Spinal cord (tissue), 10 donors: ENCODE measurements around the gene EVC. TPM values are rescaled to one million over a fixed set of nuclear protein-coding genes. Genes with fewer than 3 reads are reported as not detected.

Experiments used
- DNase-seq, 6 donors: peaks; one replicate each; pipeline versions ENCODE4 v3.0.0 to v3.0.0-alpha.2; 2013 to 2015; ENCODE audit warnings: low spot score in 6 of 6, low read depth in 4 of 6
- H3K27ac ChIP-seq: one replicate; pipeline ENCODE4 v1.5.1; 2013; ENCODE audit warnings: low read depth, low read length, control low read depth
- H3K27me3 ChIP-seq: one replicate; pipeline ENCODE4 v1.6.1; 2013; ENCODE audit warnings: low read length; ENCODE audit not compliant: control insufficient read depth, insufficient read depth
- H3K36me3 ChIP-seq: one replicate; pipeline ENCODE4 v1.6.1; 2013; ENCODE audit warnings: low read length; ENCODE audit not compliant: control insufficient read depth, insufficient read depth
- H3K4me1 ChIP-seq: one replicate; pipeline ENCODE4 v1.6.1; 2013; ENCODE audit warnings: low read length; ENCODE audit not compliant: control insufficient read depth, insufficient read depth
- H3K4me3 ChIP-seq: one replicate; pipeline ENCODE4 v1.5.1; 2013; ENCODE audit warnings: low read depth, low read length, control low read depth
- H3K9me3 ChIP-seq: one replicate; pipeline ENCODE4 v1.6.1; 2013; ENCODE audit warnings: low read length; ENCODE audit not compliant: control insufficient read depth, insufficient read depth
- WGBS: methylation state at CpG from one replicate; pipeline ENCODE4 v1.1.5; 2013; ENCODE audit warnings: missing lambda C conversion rate; ENCODE audit not compliant: insufficient coverage; 5-methylcytosine and 5-hydroxymethylcytosine counted together
- polyA plus RNA-seq, 2 donors: library from polyadenylated mRNA; unstranded; fragments of 120-200 nt; gene quantifications; one replicate each; pipeline ENCODE4 v1.2.1, GENCODE V29; 2013; ENCODE audit not compliant: insufficient read length in 2 of 2
- total RNA-seq, 2 donors: library from RNA; depleted of rRNA in 1 of 2; stranded (reverse); fragments of 120-200 nt in 1 of 2; fragments of >200 nt in 1 of 2; gene quantifications; one replicate each; pipeline versions ENCODE4 v1.2.3 to v1.2.4, GENCODE V29; 2013 to 2014
- donor health status: healthy.

EVC gene
- total and polyA plus RNA-seq, 4 donors: 9.9 to 20.8 (median 10.5) TPM

GRCh38 chr4:5757536-5757935, 46.5 kb downstream of the EVC start:
- no peak for DNase-seq
- H3K9me3 ChIP-seq: no peaks in the 10 kb centered on the region
- H3K27me3 ChIP-seq: no peaks in the 10 kb centered on the region
- H3K4me1 ChIP-seq: peaks cover 4% of the 10 kb centered on the region
- WGBS: 92% methylated on average over 2 of the region's 4 CpGs
- no peak overlapping the region for H3K4me3 ChIP-seq
- H3K27ac ChIP-seq: no peak overlapping the region
- H3K36me3 ChIP-seq: peaks cover 47% of the 10 kb centered on the region

- Histone ChIP-seq H3K9me3 (no peaks in the 10 kb centered on the region), H3K4me3 (no peak overlapping the region), H3K27me3 (no peaks in the 10 kb centered on the region), H3K4me1 (no peaks in the 10 kb centered on the region), H3K36me3 (peaks cover 43% of the 10 kb centered on the region), H3K27ac (no peak overlapping the region)
- DNase-seq: no peak
- WGBS: 95% methylated on average over 10 of the region's 10 CpGs
These were observed 47.0 kb downstream of the EVC start for GRCh38 chr4:5757954-5758353.

GRCh38 chr4:5758741-5759140, 47.7 kb downstream of the EVC start:
- Histone ChIP-seq H3K36me3 (peaks cover 37% of the 10 kb centered on the region), H3K4me3 (no peak overlapping the region), H3K27ac (no peak overlapping the region), H3K27me3 (no peaks in the 10 kb centered on the region), H3K4me1 (no peaks in the 10 kb centered on the region), H3K9me3 (no peaks in the 10 kb centered on the region)
- WGBS: 70% methylated on average over 5 of the region's 7 CpGs
- no peak for DNase-seq

DNA sequence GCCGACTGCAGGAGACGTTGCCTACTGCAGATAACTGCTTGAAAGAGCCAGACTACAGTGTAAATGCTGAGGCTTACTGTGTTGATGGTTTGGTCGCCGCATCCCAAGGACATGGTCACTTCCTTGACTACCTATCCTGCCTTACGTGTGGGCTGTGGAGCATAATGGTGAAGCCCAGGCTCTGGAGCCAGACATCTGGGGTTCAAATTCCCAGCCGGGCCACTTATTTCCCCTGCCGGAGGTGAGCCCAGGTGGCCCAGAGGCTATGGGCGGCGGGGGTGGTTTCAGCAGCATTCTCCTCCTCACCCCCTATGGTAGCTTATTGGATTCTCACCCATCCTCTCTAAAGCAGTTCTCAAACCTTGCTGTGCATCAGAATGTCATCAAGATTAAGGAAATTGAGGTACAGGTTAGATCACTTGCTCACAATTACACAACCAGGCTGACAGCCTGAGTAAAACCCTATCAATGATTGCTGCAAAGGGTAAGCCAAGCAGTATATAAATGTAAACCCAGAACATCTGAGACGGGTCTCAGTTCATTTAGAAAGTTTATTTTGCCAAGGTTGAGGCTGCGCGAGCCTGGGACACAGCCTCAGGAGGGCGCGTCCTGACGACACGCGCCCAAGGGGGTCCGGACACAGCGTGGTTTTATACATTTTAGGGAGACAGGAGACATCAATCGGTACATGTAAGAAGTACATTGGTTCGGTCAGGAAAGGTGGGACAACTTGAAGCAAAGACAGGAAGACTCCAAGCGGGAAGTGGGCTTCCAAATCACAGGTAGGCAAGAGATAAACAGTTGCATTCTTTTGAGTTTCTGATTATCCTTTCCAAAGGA, 48.5 kb downstream of the EVC start:
- H3K4me1 ChIP-seq: no peaks in the 10 kb centered on the region

DNA sequence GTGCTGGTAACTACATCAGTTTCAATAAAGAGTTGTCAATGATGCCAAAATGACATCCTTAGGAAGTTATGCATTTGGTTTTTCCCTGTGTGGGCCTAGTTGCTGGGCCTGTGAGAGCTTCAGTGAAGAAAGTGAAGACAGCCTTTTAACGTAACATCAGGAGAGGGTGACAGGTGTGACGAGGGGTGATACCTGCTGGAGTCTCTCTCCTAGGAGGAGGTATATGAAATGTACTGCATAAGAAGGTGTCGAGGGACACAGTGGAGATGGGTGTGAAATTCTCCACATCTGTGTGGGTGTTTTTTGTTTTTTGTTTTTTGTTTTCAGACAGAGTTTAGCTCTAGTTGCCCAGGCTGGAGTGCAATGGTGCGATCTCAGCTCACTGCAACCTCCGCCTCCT, 49.2 kb downstream of the EVC start:
- Histone ChIP-seq H3K9me3 (no peaks in the 10 kb centered on the region), H3K4me3 (no peak overlapping the region), H3K27ac (no peak overlapping the region), H3K4me1 (no peaks in the 10 kb centered on the region), H3K27me3 (no peaks in the 10 kb centered on the region), H3K36me3 (peaks cover 25% of the 10 kb centered on the region)
- 97% methylated on average over 5 of the region's 5 CpGs for WGBS
- no peak for DNase-seq

More for the DNA sequence above, 48.5 kb downstream of the EVC start:
- H3K27me3 ChIP-seq: no peaks in the 10 kb centered on the region
- no peaks in the 10 kb centered on the region for H3K9me3 ChIP-seq
- 93% methylated on average over 22 of the region's 22 CpGs for WGBS
- no peak overlapping the region for H3K4me3 ChIP-seq
- no peak for DNase-seq
- no peak overlapping the region for H3K27ac ChIP-seq
- H3K36me3 ChIP-seq: peaks cover 31% of the 10 kb centered on the region

GRCh38 chr4:5760936-5761480, 50.0 kb downstream of the EVC start:
- no peaks in the 10 kb centered on the region for H3K9me3 ChIP-seq
- no peak overlapping the region for H3K27ac ChIP-seq
- WGBS: 97% methylated on average over 6 of the region's 9 CpGs
- H3K4me1 ChIP-seq: no peaks in the 10 kb centered on the region
- no peak for DNase-seq
- H3K27me3 ChIP-seq: no peaks in the 10 kb centered on the region
- H3K36me3 ChIP-seq: peaks cover 17% of the 10 kb centered on the region
- no peak overlapping the region for H3K4me3 ChIP-seq

GRCh38 chr4:5770051-5770450, 59.0 kb downstream of the EVC start:
- no peaks in the 10 kb centered on the region for H3K9me3 ChIP-seq
- H3K27me3 ChIP-seq: no peaks in the 10 kb centered on the region
- H3K27ac ChIP-seq: no peak overlapping the region
- WGBS: 95% methylated on average over 4 of the region's 4 CpGs
- H3K4me1 ChIP-seq: no peaks in the 10 kb centered on the region
- H3K36me3 ChIP-seq: peaks cover 17% of the 10 kb centered on the region
- DNase-seq: no peak
- H3K4me3 ChIP-seq: no peak overlapping the region

- 81% methylated on average over 9 of the region's 9 CpGs for WGBS
- Histone ChIP-seq H3K4me1 (no peaks in the 10 kb centered on the region), H3K9me3 (peaks cover 11% of the 10 kb centered on the region), H3K4me3 (no peak overlapping the region), H3K27me3 (no peaks in the 10 kb centered on the region), H3K27ac (no peak overlapping the region), H3K36me3 (peaks cover 16% of the 10 kb centered on the region)
- DNase-seq: no peak
These were observed 61.7 kb downstream of the EVC start for GRCh38 chr4:5772528-5773270.

- H3K36me3 ChIP-seq: peaks cover 11% of the 10 kb centered on the region
- H3K4me1 ChIP-seq: no peaks in the 10 kb centered on the region
- peaks cover 11% of the 10 kb centered on the region for H3K9me3 ChIP-seq
- 93% methylated on average over 2 of the region's 2 CpGs for whole genome bisulfite sequencing
- no peak for DNase-seq
- H3K27me3 ChIP-seq: no peaks in the 10 kb centered on the region
- H3K27ac ChIP-seq: no peak overlapping the region
- H3K4me3 ChIP-seq: no peak overlapping the region
These were observed 62.2 kb downstream of the EVC start for GRCh38 chr4:5773271-5773555.
